RWPE1 (cell line): ENCODE data around the gene BANP.

ENCODE experiments used
- CTCF ChIA-PET: fragments of 350-600 bp; sonication (Branson Sonifier 250); formaldehyde crosslinking; extraction: SDS; loops from one replicate; lab custom pipeline; 2021; lab: Yijun Ruan, JAX
- POLR2A ChIA-PET: fragments of 400-600 bp; formaldehyde crosslinking; extraction: SDS; loops from one replicate; lab custom pipeline; 2020; ENCODE audit warnings: antibody characterized with exemption; ENCODE audit not compliant: low non-redundant PET; lab: Yijun Ruan, JAX
- DNase-seq: peaks from one replicate; pipeline ENCODE4 v3.0.0; 2012; ENCODE audit warnings: low spot score
- H3K27ac ChIP-seq: fragments of 450-650 bp; 2 replicates; pipeline ENCODE4 v1.5.1; 2017
- CTCF ChIP-seq: fragments of 450-650 bp; conservative IDR thresholded peaks from 2 replicates; pipeline ENCODE4 v1.5.1; 2017; ENCODE audit warnings: low read depth, mild to moderate bottlenecking

BANP gene

GRCh38 chr16:88005968-88006367 lies 54.7 kb downstream of the BANP start:
- no peak for DNase-seq
- TF ChIP-seq CTCF = no peak
- POLR2A ChIA-PET = no interaction called here
- no peak overlapping the region for H3K27ac ChIP-seq
- CTCF ChIA-PET = no interaction called here

GRCh38 chr16:88007321-88007731 lies 56.1 kb downstream of the BANP start:
- no peak for DNase-seq
- CTCF ChIA-PET = no interaction called here
- TF ChIP-seq CTCF = no peak
- no peak overlapping the region for H3K27ac ChIP-seq
- POLR2A ChIA-PET = no interaction called here

GRCh38 chr16:88008840-88009239 lies 57.6 kb downstream of the BANP start:
- ChIA-PET POLR2A (no interaction called here), CTCF (no interaction called here)
- no peak overlapping the region for H3K27ac ChIP-seq
- no peak for DNase-seq
- no peak for TF ChIP-seq CTCF

GRCh38 chr16:88009563-88010342 lies 58.5 kb downstream of the BANP start:
- no peak overlapping the region for H3K27ac ChIP-seq
- CTCF ChIA-PET = no interaction called here
- POLR2A ChIA-PET = no interaction called here
- TF ChIP-seq CTCF = no peak
- DNase-seq = no peak

GRCh38 chr16:88010343-88010967 lies 59.2 kb downstream of the BANP start:
- ChIA-PET POLR2A (no interaction called here), CTCF (no interaction called here)
- DNase-seq = no peak
- TF ChIP-seq CTCF = no peak
- H3K27ac ChIP-seq = no peak overlapping the region

GRCh38 chr16:88010968-88011483 lies 59.8 kb downstream of the BANP start:
- no peak for TF ChIP-seq CTCF
- ChIA-PET POLR2A (no interaction called here), CTCF (no interaction called here)
- DNase-seq = no peak
- no peak overlapping the region for H3K27ac ChIP-seq
